SJSA1 (cell line): ENCODE results near the gene ZBTB6. TPM values are rescaled to one million over a fixed set of nuclear protein-coding genes. Genes with fewer than 3 reads are reported as not detected.
"Not testable (repeated sequence)": the region's sequence is repeated elsewhere in the genome, so short reads cannot be mapped to it uniquely, and the experiment has no call there.

ENCODE experiments used
- DNase-seq, 2 experiments: peaks; one replicate each; pipeline ENCODE4 v3.0.0-alpha.2; 2015 to 2020; ENCODE audit warnings: low spot score in 2 of 2, low read depth in 1 of 2
- H3K27ac ChIP-seq: fragments of 250-450 bp; sonication (Bioruptor Pico); 2 replicates; pipeline ENCODE4 v1.5.1; 2020; ENCODE audit warnings: mild to moderate bottlenecking, moderate library complexity
- H3K27me3 ChIP-seq: fragments of 250-450 bp; sonication (Bioruptor Pico); replicated peaks from 2 replicates; pipeline ENCODE4 v1.5.1; 2020; ENCODE audit warnings: mild to moderate bottlenecking, moderate library complexity
- H3K36me3 ChIP-seq: fragments of 250-450 bp; sonication (Bioruptor Pico); 2 replicates; pipeline ENCODE4 v1.5.1; 2020; ENCODE audit warnings: mild to moderate bottlenecking
- H3K4me1 ChIP-seq: fragments of 250-450 bp; sonication (Bioruptor Pico); replicated peaks from 2 replicates; pipeline ENCODE4 v1.6.1; 2021; ENCODE audit warnings: mild to moderate bottlenecking
- H3K4me3 ChIP-seq: fragments of 250-450 bp; sonication (Bioruptor Pico); 2 replicates; pipeline ENCODE4 v1.5.1; 2020; ENCODE audit warnings: mild to moderate bottlenecking
- H3K9me3 ChIP-seq: fragments of 250-450 bp; sonication (Bioruptor Pico); replicated peaks from 2 replicates; pipeline ENCODE4 v1.5.1; 2020; ENCODE audit warnings: mild to moderate bottlenecking
- total RNA-seq: library from RNA; depleted of rRNA; stranded (reverse); fragments of >200 nt; shearing (Covaris generic); gene quantifications from 2 replicates; pipeline ENCODE4 v1.2.3, GENCODE V29; 2014

Gene ZBTB6
- total RNA-seq, 1 experiment from 2014 or later = 9.7 TPM

DNA sequence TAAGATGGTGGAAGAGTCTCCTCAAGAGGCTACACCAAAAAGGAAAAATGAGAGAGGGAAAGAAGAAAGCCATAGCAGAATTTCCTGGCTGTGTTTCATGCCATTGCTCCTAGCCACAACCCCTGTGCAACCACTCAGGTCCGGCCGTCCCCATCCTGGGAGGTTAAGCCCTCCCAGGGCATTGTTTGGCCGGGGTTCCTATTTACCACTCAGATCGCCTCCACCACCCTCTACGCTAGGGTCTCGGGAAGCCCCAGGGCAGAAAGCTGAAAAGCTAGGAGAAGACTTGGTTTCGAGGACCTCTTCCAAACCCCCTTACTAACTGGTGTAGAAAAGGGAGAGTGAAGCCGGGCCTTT, 8.7 kb downstream of the ZBTB6 start:
- H3K36me3 ChIP-seq = peaks cover 10% of the 10 kb centered on the region
- no peaks in the 10 kb centered on the region for H3K27me3 ChIP-seq
- H3K4me1 ChIP-seq = peaks cover 7% of the 10 kb centered on the region; the same call in 1 of the 2 replicates
- H3K4me3 ChIP-seq = peak overlapping the region; percentile 81
- DNase-seq = peak; percentile 56 to 69
- H3K27ac ChIP-seq = peak overlapping the region; percentile 63
- no peaks in the 10 kb centered on the region for H3K9me3 ChIP-seq

DNA sequence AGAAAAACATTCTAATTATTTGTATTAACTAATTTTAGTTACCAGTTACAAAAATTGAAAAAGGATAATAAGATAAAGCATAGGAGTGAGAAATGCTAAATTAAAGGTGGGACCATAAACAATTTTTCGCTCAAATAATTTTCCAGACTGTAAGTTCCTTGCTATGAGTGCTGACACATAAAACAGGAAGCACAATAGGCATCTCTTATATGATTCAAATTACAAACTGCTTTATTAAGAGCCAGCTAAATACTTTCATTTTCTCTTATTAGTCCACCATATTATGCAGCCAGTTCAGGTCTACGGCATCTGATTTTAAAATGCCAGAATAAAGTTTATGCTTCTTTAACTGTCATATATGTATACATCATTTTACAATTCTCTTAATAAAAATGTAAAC, 12.3 kb downstream of the ZBTB6 start:
- Histone ChIP-seq H3K4me3 (no peak overlapping the region), H3K9me3 (no peaks in the 10 kb centered on the region), H3K27ac (no peak overlapping the region), H3K36me3 (peaks cover 28% of the 10 kb centered on the region), H3K27me3 (no peaks in the 10 kb centered on the region), H3K4me1 (peaks cover 7% of the 10 kb centered on the region; the same call in 1 of the 2 replicates)
- no peak for DNase-seq

DNA sequence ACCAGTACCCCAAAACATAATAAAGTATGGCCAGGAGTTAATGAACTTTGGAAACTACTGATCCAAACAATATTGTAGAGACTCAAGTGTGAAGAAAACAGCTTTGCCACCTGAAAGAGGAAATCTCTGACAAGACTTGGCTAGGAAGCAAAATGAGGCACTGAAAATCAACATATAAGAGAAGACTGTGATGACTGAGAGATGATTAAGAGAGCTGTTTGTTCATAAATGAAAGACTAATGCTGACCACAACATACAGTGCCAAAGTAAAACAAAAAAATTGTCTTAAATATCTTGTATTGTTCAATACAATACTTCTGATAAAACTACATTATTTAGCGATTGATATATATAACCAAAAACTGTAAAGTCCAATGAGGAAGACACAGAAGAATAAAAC, 15.2 kb downstream of the ZBTB6 start:
- Histone ChIP-seq H3K4me3 (no peak overlapping the region), H3K27me3 (no peaks in the 10 kb centered on the region), H3K9me3 (no peaks in the 10 kb centered on the region), H3K4me1 (0 out of 2 replicates have a peak, but pooled peaks cover 1% of the 10 kb centered on the region), H3K36me3 (peaks cover 45% of the 10 kb centered on the region), H3K27ac (no peak overlapping the region)
- no peak for DNase-seq

DNA sequence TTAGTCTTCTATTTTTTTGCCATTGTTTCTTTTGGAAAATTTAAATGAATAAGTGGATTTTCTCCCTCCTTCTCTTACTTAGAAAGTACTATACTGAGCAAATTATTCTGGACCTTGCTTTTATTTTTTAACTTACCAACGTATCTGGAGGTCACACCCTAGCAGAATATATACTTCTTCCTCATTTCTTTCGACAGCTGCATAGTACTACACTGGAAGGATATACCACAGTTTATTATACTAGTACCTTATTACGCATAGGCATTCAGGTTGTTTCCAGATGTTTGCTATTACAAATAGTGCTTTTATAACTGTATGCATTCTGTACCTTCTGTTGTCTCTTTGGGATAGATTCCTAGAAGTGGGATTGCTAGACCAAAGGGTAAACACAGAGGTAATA, 24.6 kb downstream of the ZBTB6 start:
- no peaks in the 10 kb centered on the region for H3K4me1 ChIP-seq
- H3K27me3 ChIP-seq = no peaks in the 10 kb centered on the region
- no peak overlapping the region for H3K27ac ChIP-seq
- no peak for DNase-seq
- H3K36me3 ChIP-seq = peaks cover 77% of the 10 kb centered on the region
- H3K9me3 ChIP-seq = no peaks in the 10 kb centered on the region
- H3K4me3 ChIP-seq = no peak overlapping the region

DNA sequence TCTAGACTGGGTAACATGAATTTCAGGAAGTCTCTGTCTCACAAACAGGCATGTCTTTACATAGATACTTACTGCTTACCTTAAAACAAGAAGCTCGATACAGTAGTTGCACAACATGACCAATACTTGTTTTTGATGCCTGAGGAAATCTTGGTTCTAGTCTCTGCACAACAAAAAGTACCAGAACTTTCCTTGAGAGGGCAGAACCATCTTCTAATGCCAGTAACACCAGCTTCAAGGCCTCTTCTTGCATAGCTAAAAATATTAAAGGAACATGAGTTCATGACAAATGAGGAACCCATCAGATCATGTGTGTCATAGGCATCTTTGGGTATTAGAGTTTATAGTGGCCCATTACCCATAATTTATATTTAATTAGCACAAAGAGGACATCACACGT, 30.0 kb downstream of the ZBTB6 start:
- Histone ChIP-seq H3K36me3 (peaks cover 82% of the 10 kb centered on the region), H3K4me3 (no peak overlapping the region)

DNA sequence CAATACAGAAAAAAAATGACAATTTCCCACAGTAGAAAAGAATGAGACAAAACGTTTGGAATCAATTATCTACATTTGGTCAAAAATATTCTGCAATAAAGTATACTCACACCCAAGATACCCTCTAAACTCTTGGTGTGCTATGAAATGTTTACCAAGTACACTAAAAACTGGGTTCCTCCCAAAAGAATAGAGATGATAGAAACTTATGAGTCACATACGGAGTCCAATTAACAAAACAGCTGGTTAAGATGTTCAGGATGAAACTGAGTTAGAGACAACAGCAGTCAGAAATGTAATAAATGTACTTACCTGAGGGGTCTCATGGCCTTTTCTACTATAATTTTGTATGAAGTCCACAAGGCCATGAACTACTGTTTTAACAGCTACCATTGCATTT, 33.7 kb downstream of the ZBTB6 start:
- Histone ChIP-seq H3K4me1 (no peaks in the 10 kb centered on the region), H3K27me3 (no peaks in the 10 kb centered on the region), H3K36me3 (peaks cover 88% of the 10 kb centered on the region), H3K4me3 (no peak overlapping the region), H3K27ac (no peak overlapping the region), H3K9me3 (no peaks in the 10 kb centered on the region)
- no peak for DNase-seq

More for the DNA sequence above, 30.0 kb downstream of the ZBTB6 start:
- no peaks in the 10 kb centered on the region for H3K9me3 ChIP-seq
- H3K4me1 ChIP-seq = no peaks in the 10 kb centered on the region
- no peak overlapping the region for H3K27ac ChIP-seq
- no peak for DNase-seq
- no peaks in the 10 kb centered on the region for H3K27me3 ChIP-seq

DNA sequence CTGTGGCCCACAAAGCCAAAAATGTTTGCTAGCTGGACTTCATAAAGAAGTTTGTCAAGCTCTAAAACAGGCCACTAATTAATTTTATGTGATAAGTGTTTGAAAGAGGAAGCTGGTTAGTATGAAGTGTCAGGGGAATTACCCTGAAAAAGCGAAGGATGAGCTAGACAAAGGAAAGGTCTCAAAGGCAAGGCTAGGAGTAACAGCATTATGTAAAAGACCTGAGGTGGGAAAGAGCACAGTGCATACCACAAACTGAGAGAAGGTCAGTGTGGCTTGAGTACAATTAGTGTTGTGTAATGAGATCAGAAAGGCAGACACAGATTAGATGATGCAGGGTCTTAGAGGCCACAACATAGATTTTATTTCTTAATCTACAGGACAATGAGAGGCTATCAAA, 37.6 kb downstream of the ZBTB6 start:
- no peak for DNase-seq
- Histone ChIP-seq H3K9me3 (no peaks in the 10 kb centered on the region), H3K36me3 (peaks cover 81% of the 10 kb centered on the region)

DNA sequence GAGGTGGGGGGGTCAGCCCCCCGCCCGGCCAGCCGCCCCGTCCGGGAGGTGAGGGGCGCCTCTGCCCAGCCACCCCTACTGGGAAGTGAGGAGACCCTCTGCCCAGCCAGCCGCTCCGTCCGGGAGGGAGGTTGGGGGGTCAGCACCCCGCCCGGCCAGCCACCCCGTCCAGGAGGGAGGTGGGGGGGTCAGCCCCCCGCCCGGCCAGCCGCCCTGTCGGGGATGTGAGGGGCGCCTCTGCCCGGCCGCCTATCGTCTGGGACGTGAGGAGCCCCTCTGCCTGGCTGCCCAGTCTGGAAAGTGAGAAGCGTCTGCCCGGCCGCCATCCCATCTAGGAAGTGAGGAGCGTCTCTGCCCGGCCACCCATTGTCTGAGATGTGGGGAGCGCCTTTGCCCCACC, 45.8 kb downstream of the ZBTB6 start:
- H3K36me3 ChIP-seq = peaks cover 25% of the 10 kb centered on the region
- H3K4me1 ChIP-seq, H3K9me3 ChIP-seq, H3K4me3 ChIP-seq, H3K27me3 ChIP-seq, DNase-seq, H3K27ac ChIP-seq: not testable (repeated sequence)

More for the DNA sequence above, 37.6 kb downstream of the ZBTB6 start:
- Histone ChIP-seq H3K27me3 (no peaks in the 10 kb centered on the region), H3K27ac (no peak overlapping the region), H3K4me1 (no peaks in the 10 kb centered on the region), H3K4me3 (no peak overlapping the region)

DNA sequence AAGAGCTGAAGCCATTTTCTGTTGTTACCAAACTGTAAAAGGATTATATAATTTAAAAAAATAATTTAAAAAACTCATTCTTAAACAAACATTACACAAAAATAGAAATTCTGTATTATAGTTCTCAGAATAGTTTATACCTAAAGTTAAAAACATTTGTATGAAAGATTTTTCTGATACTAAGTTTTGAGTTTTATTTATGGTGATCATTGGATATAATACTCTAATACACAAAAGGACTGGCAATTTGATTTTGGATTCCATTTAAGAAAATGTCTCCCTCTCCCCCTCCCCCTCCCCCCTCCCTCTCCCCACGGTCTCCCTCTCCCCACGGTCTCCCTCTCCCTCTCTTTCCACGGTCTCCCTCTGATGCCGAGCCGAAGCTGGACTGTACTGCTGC, 47.0 kb downstream of the ZBTB6 start:
- no peak overlapping the region for H3K4me3 ChIP-seq
- H3K9me3 ChIP-seq = no peaks in the 10 kb centered on the region
- H3K4me1 ChIP-seq = peaks cover under 1% of the 10 kb centered on the region; the same call in 1 of the 2 replicates
- DNase-seq = no peak
- H3K27ac ChIP-seq = no peak overlapping the region
- peaks cover 19% of the 10 kb centered on the region for H3K36me3 ChIP-seq
- H3K27me3 ChIP-seq = no peaks in the 10 kb centered on the region

DNA sequence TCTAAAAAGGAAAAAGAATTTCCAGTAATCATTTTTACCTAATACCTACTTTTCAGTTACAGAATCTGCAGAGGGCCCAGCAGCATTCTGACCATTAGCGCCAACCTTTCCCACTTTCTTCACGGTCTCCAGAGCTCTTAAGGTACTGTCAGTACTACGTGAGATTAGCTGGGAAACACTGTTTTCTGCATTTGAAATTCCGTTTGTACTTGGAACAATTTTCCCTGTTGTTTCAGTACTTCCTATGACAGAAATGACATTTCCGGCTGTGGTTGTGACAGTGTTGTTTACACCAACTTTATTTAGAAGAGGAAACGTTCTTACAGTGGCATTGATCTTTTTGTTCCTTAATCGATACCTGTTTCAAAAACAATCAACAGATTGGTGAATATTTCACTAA, 47.8 kb downstream of the ZBTB6 start:
- peaks cover 14% of the 10 kb centered on the region for H3K36me3 ChIP-seq
- H3K27ac ChIP-seq = no peak overlapping the region
- H3K4me1 ChIP-seq = peaks cover 9% of the 10 kb centered on the region
- no peak for DNase-seq
- H3K9me3 ChIP-seq = no peaks in the 10 kb centered on the region
- no peaks in the 10 kb centered on the region for H3K27me3 ChIP-seq
- no peak overlapping the region for H3K4me3 ChIP-seq

DNA sequence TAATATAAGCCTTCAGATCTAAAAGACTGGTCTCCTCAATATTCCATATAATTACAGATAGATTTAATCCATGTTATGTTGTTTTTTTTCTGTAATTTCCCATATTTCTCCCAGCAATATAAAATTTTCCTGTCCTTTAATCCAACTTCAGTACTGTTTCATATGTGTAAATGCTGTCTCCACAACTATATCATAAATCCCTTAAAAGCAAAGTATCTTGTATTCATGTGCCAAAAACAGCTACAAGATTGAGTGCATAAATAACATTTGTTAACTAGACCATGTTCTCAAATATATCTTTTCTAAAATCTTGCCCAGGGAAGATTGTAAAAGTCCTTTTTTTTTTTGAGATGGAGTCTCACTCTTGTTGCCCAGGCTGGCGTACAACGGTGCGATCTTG, 49.7 kb downstream of the ZBTB6 start:
- H3K27me3 ChIP-seq = no peaks in the 10 kb centered on the region
- DNase-seq = no peak
- no peaks in the 10 kb centered on the region for H3K9me3 ChIP-seq
- no peak overlapping the region for H3K27ac ChIP-seq
- H3K4me1 ChIP-seq = peaks cover 18% of the 10 kb centered on the region
- no peak overlapping the region for H3K4me3 ChIP-seq
- peaks cover 21% of the 10 kb centered on the region for H3K36me3 ChIP-seq

DNA sequence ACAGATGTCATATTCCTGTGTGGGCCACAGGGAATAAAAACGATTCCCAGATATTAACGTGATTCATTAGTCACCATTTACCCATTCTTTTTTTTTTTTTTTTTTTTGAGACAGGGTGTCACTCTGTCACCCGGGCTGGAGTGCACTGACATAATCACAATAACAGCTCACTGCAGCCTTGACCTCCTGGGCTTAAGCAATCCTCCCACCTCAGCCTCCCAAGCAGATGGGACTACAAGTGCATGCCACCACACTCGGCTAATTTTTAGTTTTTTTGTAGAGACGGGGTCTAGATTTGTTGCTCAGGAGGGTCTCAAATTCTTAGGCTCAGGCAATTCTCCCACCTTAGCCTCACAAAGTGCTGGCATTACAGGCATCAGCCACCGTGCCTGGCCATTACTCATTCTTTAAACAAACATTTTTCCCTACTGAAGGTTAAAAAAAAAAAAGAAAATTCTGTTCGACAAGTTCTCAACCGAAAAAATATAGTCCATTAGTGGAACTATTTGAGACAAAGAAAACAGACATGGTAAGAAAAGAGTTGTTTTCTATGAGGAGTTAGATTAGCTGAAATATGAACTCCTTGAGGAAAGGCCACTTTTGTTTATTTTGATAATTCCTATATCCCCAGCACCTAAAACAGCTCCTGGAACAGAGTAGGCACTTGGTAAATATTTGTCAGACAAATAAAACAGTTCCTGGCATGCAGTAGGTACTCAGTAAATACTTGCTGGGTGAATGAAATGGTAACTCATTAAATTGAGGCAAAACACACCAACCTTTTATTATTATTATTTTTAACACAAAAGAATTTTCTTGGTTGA, 52.6 kb downstream of the ZBTB6 start:
- DNase-seq = peak in 1 of 2 experiments; percentile 53
- H3K4me3 ChIP-seq = no peak overlapping the region
- H3K27ac ChIP-seq = no peak overlapping the region
- H3K36me3 ChIP-seq = peaks cover 45% of the 10 kb centered on the region
- no peaks in the 10 kb centered on the region for H3K9me3 ChIP-seq
- peaks cover 18% of the 10 kb centered on the region for H3K4me1 ChIP-seq
- H3K27me3 ChIP-seq = no peaks in the 10 kb centered on the region
